Muscle layer of duodenum (tissue), 2 donors: Measurements from ENCODE around the gene SCYGR6.

ENCODE experiments used
- H3K27ac ChIP-seq: one replicate; pipeline ENCODE4 v1.7.0; 2013; ENCODE audit warnings: mild to moderate bottlenecking, low read length
- H3K27me3 ChIP-seq: one replicate; pipeline ENCODE4 v1.7.0; 2013; ENCODE audit warnings: low read depth, mild to moderate bottlenecking, control low read depth, low read length
- H3K36me3 ChIP-seq, 2 donors: one replicate each; pipeline ENCODE4 v1.7.0; 2013; ENCODE audit warnings: low read length in 2 of 2, control low read depth in 1 of 2, mild to moderate bottlenecking in 1 of 2; ENCODE audit not compliant: insufficient read depth in 2 of 2, control insufficient read depth in 1 of 2
- H3K4me1 ChIP-seq, 2 donors: one replicate each; pipeline ENCODE4 v1.7.0; 2013; ENCODE audit warnings: low read length in 2 of 2, mild to moderate bottlenecking in 2 of 2, control low read depth in 1 of 2, moderate library complexity in 1 of 2; ENCODE audit not compliant: insufficient read depth in 2 of 2, control insufficient read depth in 1 of 2
- H3K4me3 ChIP-seq, 2 donors: one replicate each; pipeline ENCODE4 v1.7.0; 2013; ENCODE audit warnings: low read length in 2 of 2, low read depth in 1 of 2, mild to moderate bottlenecking in 1 of 2
- H3K9me3 ChIP-seq, 2 donors: one replicate each; pipeline ENCODE4 v1.7.0; 2013; ENCODE audit warnings: low read length in 2 of 2, control low read depth in 1 of 2, mild to moderate bottlenecking in 1 of 2; ENCODE audit not compliant: control insufficient read depth in 1 of 2
- donor health status: healthy.

The SCYGR6 gene

DNA sequence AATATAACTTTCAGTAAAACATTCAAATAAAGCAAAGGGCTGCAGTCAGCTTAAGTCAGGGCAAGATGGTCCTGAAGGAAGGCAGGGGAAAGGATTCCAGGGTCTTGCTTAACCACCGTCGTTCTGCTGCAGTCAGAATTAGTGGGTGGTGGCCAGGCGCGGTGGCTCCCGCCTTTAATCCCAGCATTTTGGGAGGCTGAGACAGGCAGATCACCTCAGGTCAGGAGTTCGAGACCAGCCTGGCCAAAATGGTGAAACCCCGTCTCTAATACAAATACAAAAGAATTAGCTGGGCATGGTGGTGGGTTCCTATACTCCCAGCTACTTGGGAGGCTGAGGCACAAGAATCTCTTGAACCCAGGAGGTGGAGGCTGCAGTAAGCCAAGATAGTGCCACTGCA, 13.6 kb downstream of the SCYGR6 start:
- H3K36me3 ChIP-seq, result no peaks in the 10 kb centered on the region
- H3K9me3 ChIP-seq, result no peaks in the 10 kb centered on the region
- H3K4me1 ChIP-seq, result no peaks in the 10 kb centered on the region
- no peaks in the 10 kb centered on the region for H3K27me3 ChIP-seq
- no peak overlapping the region for H3K27ac ChIP-seq
- H3K4me3 ChIP-seq, result no peak overlapping the region

DNA sequence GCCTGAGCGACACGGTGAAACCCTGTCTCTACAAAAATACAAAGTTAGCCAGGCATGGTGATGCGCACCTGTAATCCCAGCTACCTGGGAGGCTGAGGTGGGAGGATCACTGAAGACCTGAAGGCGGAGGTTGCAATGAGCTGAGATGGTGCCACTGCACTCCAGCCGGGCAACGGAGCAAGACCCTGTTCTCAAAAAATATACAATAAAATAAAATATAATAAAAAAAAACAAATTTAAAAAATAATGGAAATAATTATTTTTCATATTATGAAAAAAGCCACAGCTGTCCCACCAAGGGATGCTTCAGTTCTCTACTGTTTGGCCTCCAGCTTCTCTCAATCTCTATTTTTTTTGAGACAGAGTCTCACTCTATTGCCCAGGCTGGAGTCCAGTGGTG, 17.2 kb downstream of the SCYGR6 start:
- Histone ChIP-seq H3K9me3 (no peaks in the 10 kb centered on the region), H3K4me3 (no peak overlapping the region), H3K36me3 (peaks cover 0 to 3% of the 10 kb centered on the region in 2 donors), H3K27ac (no peak overlapping the region), H3K27me3 (no peaks in the 10 kb centered on the region), H3K4me1 (no peaks in the 10 kb centered on the region)

DNA sequence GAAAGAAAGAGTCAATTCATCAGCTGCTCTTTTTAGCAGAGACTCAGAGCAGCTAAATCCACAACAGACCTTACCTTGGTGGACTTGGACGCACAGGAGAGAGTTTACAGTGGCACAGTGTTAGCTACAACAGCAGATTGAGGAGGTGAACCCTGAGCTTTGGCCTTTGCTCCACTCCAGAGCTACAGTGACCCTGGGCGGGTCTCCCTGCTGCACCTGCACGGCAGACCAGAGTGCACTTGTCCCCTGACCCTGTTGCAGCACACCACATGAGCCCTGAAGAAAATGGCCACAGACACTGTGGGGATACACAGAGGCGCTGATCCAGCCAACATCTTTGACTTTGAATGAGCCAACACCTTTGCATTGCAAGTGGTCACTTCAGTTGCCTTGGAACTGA, 17.7 kb downstream of the SCYGR6 start:
- Histone ChIP-seq H3K27ac (no peak overlapping the region), H3K9me3 (no peaks in the 10 kb centered on the region)

DNA sequence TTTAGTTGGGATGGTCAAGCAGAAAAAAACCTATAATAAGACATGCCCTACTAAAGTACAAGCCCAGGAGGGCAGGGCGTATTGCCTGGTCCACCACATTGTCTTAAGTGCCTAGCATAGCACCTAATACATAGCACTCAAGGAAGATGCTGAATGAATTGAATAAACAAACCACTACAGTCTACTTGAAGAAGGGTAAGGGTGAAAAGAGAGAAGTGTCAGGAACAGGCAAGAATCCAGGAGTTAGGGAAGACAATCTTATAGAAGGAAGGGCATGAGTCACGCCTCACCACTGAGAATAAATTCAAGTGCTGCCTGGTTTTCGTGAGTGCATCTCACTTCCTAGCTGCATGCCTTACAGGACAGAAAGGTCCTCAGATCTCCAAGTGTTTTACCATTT, 20.6 kb downstream of the SCYGR6 start:
- no peak overlapping the region for H3K27ac ChIP-seq
- no peaks in the 10 kb centered on the region for H3K9me3 ChIP-seq
- no peaks in the 10 kb centered on the region for H3K4me1 ChIP-seq
- H3K4me3 ChIP-seq, result no peak overlapping the region
- no peaks in the 10 kb centered on the region for H3K27me3 ChIP-seq
- peaks cover 0 to 3% of the 10 kb centered on the region in 2 donors for H3K36me3 ChIP-seq

More for the DNA sequence above, 17.7 kb downstream of the SCYGR6 start:
- no peak overlapping the region for H3K4me3 ChIP-seq
- H3K4me1 ChIP-seq, result no peaks in the 10 kb centered on the region
- no peaks in the 10 kb centered on the region for H3K27me3 ChIP-seq
- peaks cover 0 to 3% of the 10 kb centered on the region in 2 donors for H3K36me3 ChIP-seq

DNA sequence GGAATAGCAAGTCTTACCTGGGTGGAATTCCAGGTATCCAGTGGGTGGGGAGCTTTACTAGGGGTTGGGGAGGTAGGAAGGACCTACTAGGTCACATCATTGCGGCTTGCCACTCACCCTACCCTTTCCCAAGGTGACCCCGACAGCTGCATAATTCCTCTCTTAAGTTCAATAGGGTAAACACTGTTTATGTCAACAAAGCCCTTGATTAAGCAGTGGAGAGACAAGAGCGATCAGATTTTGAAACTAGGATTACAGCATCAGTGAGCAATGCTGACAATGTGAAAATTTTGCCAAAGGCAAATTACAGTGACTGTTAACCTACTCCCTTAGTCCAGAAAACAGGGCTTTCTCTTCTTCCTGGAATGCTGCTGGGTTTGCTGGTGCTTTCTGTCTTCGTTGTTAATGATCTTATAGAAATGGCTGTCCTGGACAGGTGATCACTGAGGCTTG, 21.3 kb downstream of the SCYGR6 start:
- Histone ChIP-seq H3K27me3 (no peaks in the 10 kb centered on the region), H3K9me3 (no peaks in the 10 kb centered on the region), H3K4me1 (no peaks in the 10 kb centered on the region), H3K27ac (no peak overlapping the region), H3K4me3 (no peak overlapping the region), H3K36me3 (peaks cover 0 to 3% of the 10 kb centered on the region in 2 donors)

DNA sequence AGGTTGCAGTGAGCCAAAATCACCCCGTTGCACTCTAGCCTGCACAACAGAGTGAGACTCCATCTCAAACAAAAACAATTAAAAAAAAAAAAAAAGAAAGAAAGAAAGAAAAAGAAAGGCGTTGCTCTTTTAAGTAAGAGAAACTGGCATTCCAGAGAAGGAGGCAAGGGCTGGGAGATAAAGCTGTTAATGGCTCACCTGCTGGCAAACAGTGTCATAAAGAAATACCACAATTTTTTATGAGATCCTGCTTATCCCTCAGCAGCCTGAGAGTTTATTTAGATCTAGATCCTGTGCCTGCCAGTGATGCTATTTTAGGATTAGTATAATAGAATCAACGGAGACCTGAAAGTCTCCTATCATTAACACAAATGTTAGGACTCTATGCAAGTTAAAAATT, 23.0 kb downstream of the SCYGR6 start:
- H3K9me3 ChIP-seq, result no peaks in the 10 kb centered on the region
- no peaks in the 10 kb centered on the region for H3K4me1 ChIP-seq
- no peaks in the 10 kb centered on the region for H3K27me3 ChIP-seq
- no peak overlapping the region for H3K4me3 ChIP-seq
- peaks cover 0 to 3% of the 10 kb centered on the region in 2 donors for H3K36me3 ChIP-seq
- no peak overlapping the region for H3K27ac ChIP-seq

DNA sequence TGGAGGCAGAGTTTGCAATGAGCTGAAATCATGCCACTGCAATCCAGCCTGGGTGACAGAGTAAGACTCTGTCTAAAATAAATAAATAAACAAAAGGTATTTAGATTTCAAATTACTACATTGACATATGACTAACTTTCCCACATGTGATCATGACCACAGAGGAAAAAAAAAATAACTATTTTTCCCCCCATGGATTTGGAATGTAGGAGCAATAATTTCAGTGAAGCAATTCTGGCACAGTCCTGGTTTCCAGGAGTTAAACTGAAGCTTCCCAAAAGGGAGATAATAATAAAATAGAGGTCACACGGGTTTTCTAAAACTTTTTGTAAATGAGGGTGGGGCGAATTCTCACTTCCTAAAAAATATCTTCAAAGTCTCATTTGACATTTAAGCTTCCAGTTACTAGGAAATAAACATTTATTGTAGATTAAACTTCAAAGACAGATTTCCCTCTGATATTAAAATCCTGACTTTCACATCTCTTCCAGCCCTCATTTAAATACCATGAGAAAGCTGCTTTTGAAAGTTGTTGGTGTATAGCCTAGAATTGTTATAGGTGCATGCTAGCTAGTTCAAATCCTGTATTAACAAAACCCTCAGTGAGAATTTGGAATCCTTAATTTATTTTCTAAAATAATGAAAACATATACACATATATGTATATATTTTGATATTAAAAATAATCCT, 27.4 kb downstream of the SCYGR6 start:
- no peak overlapping the region for H3K4me3 ChIP-seq
- no peak overlapping the region for H3K27ac ChIP-seq
- no peaks in the 10 kb centered on the region for H3K36me3 ChIP-seq
- no peaks in the 10 kb centered on the region for H3K4me1 ChIP-seq
- H3K27me3 ChIP-seq, result no peaks in the 10 kb centered on the region
- no peaks in the 10 kb centered on the region for H3K9me3 ChIP-seq

DNA sequence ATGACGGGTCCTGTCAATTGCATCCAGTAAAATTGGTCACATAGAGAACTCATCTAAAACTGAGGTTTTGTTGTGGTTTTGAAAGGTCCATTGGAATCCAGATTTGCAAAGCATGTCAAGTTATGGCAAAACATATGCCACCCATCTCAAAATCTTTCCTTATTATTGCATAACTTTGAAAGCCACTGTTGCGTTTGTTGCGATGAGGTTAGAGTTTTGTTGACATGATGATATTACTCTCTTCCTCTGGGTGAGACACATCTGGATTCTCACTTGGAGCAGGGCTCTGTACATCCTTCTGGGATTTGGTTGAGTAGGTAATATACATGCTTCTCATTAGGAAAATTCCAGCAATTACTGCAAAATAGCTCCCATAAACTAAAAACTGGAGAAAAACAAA, 37.4 kb downstream of the SCYGR6 start:
- Histone ChIP-seq H3K9me3 (no peaks in the 10 kb centered on the region), H3K4me3 (no peak overlapping the region), H3K36me3 (no peaks in the 10 kb centered on the region), H3K27ac (no peak overlapping the region), H3K4me1 (no peaks in the 10 kb centered on the region), H3K27me3 (no peaks in the 10 kb centered on the region)

DNA sequence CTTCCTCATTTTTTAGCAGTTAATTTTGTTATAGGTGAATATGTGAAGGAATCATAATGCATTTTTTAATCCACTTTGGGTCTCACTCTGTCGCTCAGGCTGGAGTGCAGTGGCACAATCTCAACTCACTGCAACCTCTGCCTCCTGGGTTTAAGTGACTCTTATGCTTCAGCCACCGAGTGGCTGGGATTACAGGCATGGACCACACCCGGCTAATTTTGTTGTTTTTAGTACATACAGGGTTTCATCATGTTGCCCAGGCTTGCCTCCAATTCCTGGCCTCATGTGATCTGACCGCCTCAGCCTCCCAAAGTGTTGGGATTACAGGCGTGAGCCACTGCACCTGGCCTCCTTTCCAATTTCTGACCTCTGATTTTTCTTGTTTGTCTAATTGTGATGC, 40.3 kb downstream of the SCYGR6 start:
- H3K36me3 ChIP-seq, result no peaks in the 10 kb centered on the region
- H3K9me3 ChIP-seq, result no peaks in the 10 kb centered on the region
- no peaks in the 10 kb centered on the region for H3K4me1 ChIP-seq
- H3K27ac ChIP-seq, result no peak overlapping the region
- no peaks in the 10 kb centered on the region for H3K27me3 ChIP-seq
- no peak overlapping the region for H3K4me3 ChIP-seq

DNA sequence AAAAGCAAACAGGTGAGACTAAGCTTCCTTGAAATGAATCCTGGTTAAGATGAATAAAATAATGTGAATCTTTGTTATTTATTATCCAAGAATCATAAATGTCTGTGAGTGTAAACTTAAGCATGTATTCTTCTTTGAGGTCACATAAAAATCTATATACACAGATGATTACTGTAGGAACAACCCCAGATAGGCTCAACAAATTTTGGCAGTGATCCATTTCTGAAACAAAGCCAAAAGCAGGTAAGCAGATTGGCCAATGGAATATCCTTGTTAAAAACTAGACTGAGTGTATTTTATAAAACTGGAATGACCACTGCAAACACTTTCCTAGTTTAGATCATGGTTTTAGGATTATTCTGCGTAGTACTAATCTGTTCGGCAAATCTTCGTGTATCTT, 46.6 kb downstream of the SCYGR6 start:
- H3K27me3 ChIP-seq, result no peaks in the 10 kb centered on the region
- no peak overlapping the region for H3K27ac ChIP-seq
- H3K36me3 ChIP-seq, result no peaks in the 10 kb centered on the region
- no peaks in the 10 kb centered on the region for H3K4me1 ChIP-seq
- H3K4me3 ChIP-seq, result no peak overlapping the region
- no peaks in the 10 kb centered on the region for H3K9me3 ChIP-seq

DNA sequence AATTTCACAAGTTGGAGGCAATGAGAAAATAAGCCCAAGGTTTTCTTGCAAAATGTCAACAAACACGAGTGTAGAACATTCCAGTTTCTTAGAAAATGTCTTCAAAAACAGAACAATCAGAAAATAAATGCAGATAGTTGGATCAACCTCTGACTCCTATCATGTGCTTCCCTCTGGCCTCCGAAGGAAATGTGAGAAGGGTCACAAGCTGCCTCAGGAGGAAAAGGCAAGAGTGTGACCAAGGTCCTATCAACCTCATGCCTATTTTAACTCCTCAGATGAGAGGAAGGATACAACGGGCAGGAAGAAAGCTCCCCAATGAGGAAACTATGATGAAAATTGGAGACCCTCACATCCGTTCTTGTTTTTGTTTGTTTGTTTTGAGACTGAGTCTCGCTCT, 50.1 kb downstream of the SCYGR6 start:
- Histone ChIP-seq H3K27ac (no peak overlapping the region), H3K4me1 (no peaks in the 10 kb centered on the region), H3K36me3 (no peaks in the 10 kb centered on the region), H3K27me3 (no peaks in the 10 kb centered on the region), H3K4me3 (no peak overlapping the region), H3K9me3 (no peaks in the 10 kb centered on the region)
